HG03135 (cell line): Measurements from ENCODE around the gene SF3A2.

Experiments
- ATAC-seq: cut with Tn5 transposase; IDR thresholded peaks from one replicate; pipeline ENCODE4 v1.9.1; 2021; ENCODE audit warnings: mild to moderate bottlenecking, moderate library complexity; ENCODE audit not compliant: unreplicated experiment

SF3A2 gene

DNA sequence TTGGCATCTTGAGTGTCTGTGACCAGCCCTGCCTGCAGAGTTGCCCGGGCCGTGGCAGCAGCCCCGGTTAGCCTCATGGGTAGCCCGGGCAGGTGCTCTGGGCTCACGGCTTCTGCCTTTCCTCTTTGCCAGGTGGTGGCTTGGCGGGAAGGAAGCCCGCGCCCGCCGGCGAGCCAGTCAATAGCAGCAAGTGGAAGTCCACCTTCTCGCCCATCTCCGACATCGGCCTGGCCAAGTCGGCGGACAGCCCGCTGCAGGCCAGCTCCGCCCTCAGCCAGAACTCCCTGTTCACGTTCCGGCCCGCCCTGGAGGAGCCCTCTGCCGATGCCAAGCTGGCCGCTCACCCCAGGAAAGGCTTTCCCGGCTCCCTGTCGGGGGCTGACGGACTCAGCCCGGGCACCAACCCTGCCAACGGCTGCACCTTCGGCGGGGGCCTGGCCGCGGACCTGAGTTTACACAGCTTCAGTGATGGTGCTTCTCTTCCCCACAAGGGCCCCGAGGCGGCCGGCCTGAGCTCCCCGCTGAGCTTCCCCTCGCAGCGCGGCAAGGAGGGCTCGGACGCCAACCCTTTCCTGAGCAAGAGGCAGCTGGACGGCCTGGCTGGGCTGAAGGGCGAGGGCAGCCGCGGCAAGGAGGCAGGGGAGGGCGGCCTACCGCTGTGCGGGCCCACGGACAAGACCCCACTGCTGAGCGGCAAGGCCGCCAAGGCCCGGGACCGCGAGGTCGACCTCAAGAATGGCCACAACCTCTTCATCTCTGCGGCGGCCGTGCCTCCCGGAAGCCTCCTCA lies 10.4 kb upstream of the SF3A2 start:
- ATAC-seq: no peak

DNA sequence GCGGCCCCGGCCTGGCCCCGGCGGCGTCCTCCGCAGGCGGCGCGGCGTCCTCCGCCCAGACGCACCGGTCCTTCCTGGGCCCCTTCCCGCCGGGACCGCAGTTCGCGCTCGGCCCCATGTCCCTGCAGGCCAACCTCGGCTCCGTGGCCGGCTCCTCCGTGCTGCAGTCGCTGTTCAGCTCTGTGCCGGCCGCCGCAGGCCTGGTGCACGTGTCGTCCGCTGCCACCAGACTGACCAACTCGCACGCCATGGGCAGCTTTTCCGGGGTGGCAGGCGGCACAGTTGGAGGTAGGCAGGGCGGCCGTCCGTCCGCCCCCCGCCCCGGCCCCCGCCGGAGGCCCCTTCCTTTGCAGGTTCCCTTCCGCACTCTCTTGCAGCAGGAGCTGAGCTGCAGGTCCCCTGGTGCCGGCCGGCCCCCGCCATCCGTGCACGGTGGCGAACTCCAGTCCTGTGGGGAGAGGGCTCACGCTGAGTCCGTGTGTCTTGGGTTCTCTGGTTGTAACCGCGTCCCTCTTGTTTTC lies 9.7 kb upstream of the SF3A2 start:
- ATAC-seq: no peak

- no peak for ATAC-seq
Measured at GRCh38 chr19:2227415-2228156, 9.0 kb upstream of the SF3A2 start.

DNA sequence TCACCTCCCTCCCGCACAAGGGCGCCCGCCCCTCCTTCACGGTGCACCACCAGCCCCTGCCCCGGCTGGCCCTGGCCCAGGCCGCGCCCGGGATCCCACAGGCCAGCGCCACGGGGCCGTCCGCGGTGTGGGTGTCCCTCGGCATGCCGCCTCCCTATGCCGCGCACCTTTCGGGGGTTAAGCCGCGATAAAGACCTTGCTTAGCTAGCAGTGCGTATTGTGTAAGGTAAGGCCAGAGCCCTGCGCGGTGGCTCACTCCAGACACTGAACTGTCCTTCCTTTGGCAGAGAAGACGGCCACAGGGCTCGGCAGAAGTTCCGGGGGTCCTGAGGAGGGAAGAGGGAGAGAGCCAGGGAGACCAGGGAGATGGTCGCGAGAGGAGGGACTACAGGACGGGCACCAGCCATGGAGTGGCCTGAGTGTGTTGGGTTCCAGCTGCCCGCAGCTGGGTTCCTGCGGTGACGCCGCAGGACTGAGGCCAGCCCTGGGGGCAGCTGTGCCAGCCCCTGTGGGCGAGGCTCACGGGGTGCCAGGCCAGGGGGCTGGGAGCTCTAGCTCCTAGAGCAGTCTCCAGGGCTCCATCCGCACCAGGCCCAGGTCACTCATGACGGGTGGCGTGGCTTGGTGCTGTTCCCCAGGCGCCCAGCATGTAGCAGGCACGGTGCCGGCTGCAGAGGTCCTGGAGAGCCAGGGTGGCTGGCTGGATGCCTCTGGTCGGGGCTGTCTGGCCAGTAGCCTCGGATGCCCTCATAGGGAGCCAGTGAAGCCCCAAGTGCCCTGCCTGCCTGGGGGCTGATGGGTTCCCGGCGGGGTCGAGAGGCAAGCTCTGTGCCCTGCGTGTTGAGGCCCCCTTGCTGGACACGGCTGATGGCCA lies 8.2 kb upstream of the SF3A2 start:
- no peak for ATAC-seq

DNA sequence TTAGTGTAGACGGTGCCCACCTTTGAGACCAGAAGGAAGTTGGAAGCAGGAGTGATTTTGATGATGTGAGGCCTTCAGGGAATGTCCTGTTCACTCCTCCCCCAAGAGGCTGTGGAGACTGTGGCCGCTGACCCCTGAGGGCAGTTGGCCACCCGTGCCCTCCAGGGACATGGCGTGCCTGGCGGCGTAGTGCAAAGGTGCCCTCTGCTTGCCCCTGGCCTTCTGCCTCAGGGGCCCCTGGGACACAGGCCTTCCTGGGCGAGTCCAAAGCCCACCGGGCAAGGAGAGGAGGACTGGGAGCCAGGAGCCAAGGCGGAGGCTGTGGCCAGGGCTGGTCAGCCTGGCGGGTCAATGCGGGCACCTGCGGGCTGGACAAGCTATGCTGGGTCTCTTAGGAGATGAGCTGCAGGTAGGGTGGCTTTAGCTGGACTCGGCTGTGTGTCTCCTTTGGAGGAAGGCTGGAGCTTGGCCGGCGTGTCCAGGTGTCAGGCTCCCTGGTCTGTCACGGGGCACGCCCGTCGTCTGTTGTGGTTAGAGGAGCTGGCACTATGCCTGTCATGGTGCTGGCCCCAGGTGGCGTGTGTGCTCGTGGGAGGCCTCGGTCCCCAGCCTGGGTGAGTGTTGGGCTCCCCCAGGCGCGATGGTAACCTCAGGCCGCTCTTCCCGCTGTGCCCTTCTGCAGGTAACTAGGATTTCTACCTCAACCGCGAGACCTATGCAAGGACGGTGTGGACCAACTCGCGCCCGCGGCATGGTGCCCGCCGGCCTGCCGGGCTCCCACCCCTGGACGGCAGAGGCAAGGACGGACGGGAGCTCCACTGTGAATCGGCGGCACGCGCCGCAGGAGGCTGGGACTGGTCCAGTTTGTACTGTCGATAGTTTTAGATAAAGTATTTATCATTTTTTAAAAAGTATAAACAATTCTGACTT lies 7.3 kb upstream of the SF3A2 start:
- no peak for ATAC-seq

- no peak for ATAC-seq
Measured at GRCh38 chr19:2230033-2230531, 6.5 kb upstream of the SF3A2 start.

- no peak for ATAC-seq
Measured at GRCh38 chr19:2230807-2231533, 5.7 kb upstream of the SF3A2 start.

DNA sequence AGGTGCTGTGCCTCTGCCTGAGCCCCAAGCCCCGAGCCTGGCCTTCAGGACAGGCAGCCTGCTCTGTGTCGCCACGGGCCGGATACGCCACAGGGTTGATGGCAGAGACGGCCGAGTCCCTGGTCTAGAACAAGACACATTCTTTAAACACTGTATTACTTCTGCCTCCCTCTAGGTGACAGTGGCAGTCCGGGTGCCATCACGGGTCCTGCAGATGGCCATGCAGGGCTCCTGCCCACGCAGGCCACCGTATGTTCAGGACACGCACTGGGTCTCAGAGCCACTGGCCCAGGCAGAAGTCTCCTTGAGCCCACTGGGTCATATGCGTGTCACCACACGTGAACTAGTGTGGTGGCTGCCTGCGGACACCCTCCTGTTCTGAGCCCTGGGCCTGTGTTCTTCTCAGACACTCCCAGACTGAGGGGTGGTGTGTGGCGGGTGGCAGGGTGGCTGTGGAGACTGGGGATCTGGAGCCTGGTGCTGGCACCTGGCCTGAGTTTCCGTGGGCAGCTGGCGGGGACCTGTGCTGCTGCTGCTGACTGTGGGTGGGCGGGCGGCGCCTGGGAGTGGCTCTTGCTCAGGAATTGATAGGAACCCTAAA lies 4.9 kb upstream of the SF3A2 start:
- no peak for ATAC-seq

DNA sequence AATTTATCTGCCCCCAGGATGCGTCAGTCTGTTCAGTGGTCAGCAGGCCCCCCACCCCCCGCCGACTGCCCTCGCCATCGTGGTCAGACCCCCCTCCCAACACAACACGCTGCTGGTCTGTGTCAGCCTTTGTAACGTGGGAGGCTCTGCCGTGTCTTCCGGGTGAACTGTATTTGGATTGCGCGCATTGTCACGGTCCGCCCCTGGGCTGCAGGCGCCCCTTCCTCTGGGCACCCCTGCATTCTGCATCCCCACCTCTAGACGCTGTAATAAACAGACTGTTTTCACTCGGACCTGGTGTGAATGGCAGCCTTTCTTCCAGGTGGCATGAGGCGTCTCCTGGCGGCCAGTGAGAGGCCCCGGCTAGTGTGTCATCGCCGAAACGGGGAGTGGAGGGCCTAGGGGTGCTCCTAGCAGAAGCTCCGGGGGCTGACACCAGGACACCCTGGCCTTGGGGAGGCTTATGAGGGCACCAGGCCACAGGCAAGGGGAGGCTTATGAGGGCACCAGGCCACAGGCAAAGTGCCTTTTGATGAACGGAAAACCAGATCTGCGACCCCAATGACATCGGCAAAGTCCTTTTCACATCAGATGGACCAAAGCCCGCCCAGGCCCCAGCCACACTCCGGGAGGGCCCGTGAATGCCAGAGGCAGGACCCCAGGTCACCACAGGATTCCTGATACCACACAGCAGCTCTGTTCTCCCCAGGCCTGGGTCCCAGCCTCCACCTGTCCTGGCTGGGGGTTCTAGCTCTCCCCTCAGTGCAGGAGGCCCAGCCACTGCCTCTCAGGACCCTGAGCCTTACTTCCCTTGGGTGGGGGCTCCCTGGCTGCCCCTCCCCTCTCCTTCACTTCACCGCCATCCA lies 4.1 kb upstream of the SF3A2 start:
- no peak for ATAC-seq

DNA sequence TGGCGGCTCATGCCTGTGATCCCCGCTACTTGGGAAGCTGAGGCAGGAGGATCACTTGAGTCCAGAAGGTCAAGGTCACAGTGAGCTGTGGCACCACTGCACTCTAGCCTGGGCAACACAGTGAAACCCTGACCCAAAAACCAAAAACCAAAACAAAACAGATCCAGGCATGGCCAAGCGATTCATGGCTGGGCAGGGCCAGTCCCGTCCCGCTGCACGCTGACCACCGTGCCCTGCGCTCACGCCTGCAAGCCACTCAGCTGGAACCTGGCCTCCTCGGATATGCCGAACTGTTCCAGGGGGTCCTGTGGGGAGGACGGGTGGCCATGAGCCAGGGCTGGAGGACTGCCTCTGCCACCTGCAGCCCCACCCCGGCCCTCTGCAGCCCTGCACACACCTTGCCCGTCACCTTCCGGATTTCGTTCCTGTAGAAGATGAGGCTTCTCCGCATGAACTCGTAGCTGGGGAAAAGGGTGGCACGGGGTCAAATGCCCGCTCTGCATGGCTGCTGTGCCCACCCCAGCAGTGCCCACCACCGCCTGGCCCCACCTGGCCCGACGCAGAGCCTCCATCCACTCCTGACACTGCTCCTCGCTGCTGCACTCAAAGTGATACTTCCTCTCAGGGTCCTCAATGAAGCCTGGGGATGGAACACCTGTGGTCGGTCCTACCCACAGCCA lies 2.9 kb upstream of the SF3A2 start:
- ATAC-seq: no peak

DNA sequence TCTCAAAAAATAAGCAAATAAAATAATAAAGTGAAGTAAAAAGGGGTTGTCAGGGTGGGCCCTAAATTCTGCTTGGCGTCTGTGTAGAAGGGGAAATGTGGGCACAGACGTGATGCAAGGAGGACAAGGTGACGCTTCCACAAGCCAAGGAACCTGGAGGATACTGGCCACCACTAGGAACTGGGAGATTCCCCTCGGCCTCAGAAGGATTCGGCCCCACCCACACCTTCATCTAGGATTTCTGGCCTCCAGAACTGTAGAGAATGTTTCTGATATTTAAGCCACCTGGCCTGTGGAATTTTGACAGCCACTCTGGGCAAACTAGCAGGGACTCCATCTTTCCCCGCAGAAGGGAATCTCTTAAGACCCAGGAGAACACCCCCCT lies 1.6 kb upstream of the SF3A2 start:
- ATAC-seq: no peak

GRCh38 chr19:2235381-2236063 lies 1.1 kb upstream of the SF3A2 start:
- peak; percentile 12 for ATAC-seq

DNA sequence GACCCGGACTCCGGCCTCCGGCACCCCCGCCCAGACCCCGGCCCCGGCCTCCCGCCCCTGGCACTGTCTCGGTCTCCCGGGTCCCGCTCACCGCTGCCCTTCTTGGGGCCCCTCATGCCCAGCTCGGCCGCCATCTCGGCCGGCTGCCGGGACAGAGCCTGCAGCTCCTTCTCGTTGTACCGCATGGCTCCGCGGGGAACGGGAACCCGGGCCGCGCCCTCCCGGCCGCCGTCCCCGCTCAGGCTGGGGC lies 635 bp upstream of the SF3A2 start:
- no peak for ATAC-seq

DNA sequence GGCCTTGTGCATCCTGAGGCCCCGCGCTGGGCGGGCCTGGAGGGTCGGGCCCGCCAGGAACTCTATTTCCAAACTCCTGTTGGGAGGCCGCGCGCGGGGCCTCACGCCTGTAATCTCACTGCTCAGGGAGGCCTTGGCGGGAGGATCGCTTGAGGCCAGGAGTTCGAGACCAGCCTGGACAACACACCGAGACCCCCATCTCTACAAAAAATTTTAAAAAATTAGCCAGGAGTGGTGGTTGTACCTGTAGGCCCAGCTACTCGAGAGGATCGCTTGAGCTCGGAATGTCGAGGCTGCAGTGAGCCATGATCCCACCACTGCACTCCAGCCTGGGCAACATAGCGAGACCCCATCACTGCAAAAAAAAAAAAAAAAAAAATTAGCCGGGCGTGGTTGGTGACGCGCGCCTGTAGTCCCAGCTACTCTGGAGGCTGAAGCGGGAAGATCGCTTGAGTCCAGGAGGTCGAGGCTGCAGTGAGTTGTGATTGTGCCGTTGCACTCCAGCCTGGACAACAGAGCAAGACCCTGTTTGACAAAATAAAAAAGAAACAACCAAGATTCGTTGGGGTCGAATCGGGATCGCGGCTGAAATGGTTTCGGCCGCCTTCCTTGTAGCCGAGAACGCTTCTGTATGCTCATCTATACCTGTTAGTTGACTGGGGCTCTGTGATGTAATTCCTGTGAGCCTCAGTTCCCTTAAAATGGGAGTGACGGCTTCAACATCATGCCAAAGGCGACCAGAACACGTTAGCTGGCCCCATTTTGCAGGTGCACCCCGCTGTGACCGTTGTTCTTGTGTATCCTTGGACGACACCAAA lies 636 bp downstream of the SF3A2 start:
- no peak for ATAC-seq

- no peak for ATAC-seq
Measured at GRCh38 chr19:2237869-2238153, 1.2 kb downstream of the SF3A2 start.

DNA sequence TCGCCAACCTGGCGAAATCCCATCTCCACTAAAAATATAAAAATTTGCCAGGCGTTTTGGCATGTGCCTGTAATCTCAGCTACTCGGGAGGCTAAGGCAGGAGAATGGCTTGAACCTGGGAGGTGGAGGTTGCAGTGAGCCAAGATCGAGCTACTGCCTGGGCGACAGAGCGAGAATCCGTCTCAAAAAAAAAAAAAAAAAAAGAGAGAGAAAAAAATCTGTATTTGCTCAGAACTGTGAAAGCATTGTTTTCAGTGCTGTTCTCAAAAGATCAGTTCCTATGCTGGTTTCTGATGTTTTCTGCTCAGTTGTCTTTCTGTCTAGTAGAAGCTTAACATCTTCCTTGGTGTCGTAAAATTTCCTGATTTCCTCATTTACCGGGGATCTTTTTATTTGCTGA lies 2.5 kb downstream of the SF3A2 start:
- no peak for ATAC-seq
